ENCODE measurements around the gene KCTD11. TPM values are rescaled to one million over a fixed set of nuclear protein-coding genes. Genes with fewer than 3 reads are reported as not detected.
A peak's percentile ranks its signal among the peaks of the same experiment; 100 is the strongest.

Gene KCTD11
- total and polyA plus RNA-seq, 10 donors, result 5.4 to 12.0 (median 8.9) TPM

- 60 to 77% (median 67%) methylated on average over 1 to 10 of the region's 10 CpGs for WGBS, 5 donors
- peaks cover 27 to 68% (median 49%) of the 10 kb centered on the region in 6 donors for H3K4me1 ChIP-seq
- H3K9me3 ChIP-seq, result no peaks in the 10 kb centered on the region
- intact Hi-C loops (cut with DNase I; ENCODE audit: low total_unique reads), result loop anchor here (5.0 to 10.0 kb wide), 2 partner anchors 82 to 160 kb away; partner anchors contain the start of genes FGF11 and TMEM102
- H3K27ac ChIP-seq, result peak within 1 kb of the TSS in 4 of 8 donors; percentile 26 to 94 (median 33)
- TF ChIP-seq POLR2AphosphoS5 (IDR thresholded peaks at IDR 0.05), result peak in 1 of 3 donors; percentile 34
- peak in 1 of 11 experiments; percentile 20 for TF ChIP-seq CTCF (IDR thresholded peaks at IDR 0.05 in 8 of 11, conservative IDR thresholded peaks at IDR 0.05 in 3 of 11)
- TF ChIP-seq POLR2A (IDR thresholded peaks at IDR 0.05), result no peak
- H3K27me3 ChIP-seq (replicated peaks in 1 of 7), result no peaks in the 10 kb centered on the region
- DNase-seq, result no peak
- peak within 1 kb of the TSS in 1 of 8 donors; percentile 1 for H3K4me3 ChIP-seq
- H3K36me3 ChIP-seq, result peaks cover 0 to 11% (median 0%) of the 10 kb centered on the region in 6 donors
These were observed 3.1 kb downstream of the KCTD11 start, which contains the start of gene TMEM95 for GRCh38 chr17:7355053-7355452. TSS of gene TMEM95 (plus strand) at chr17:7355156. CDS start at chr17:7355205, 49 bp downstream.

- no peak for DNase-seq
- no peak for TF ChIP-seq POLR2A (IDR thresholded peaks at IDR 0.05)
- TF ChIP-seq CTCF (IDR thresholded peaks at IDR 0.05 in 8 of 11, conservative IDR thresholded peaks at IDR 0.05 in 3 of 11), result no peak
- TF ChIP-seq POLR2AphosphoS5 (IDR thresholded peaks at IDR 0.05), result no peak
- Histone ChIP-seq H3K4me3 (no peak overlapping the region), H3K27ac (peak overlapping the region in 3 of 8 donors; percentile 26 to 40 (median 34)), H3K4me1 (peaks cover 22 to 63% (median 44%) of the 10 kb centered on the region in 6 donors), H3K27me3 (replicated peaks in 1 of 7) (no peaks in the 10 kb centered on the region), H3K9me3 (no peaks in the 10 kb centered on the region), H3K36me3 (peaks cover 0 to 9% (median 0%) of the 10 kb centered on the region in 6 donors)
- intact Hi-C loops (cut with DNase I; ENCODE audit: low total_unique reads), result loop anchor here (5.0 to 10.0 kb wide), 2 partner anchors 82 to 159 kb away; partner anchors contain the start of genes FGF11 and TMEM102
- WGBS, 5 donors, result 78 to 88% (median 80%) methylated on average over 8 of the region's 8 CpGs
These were observed 3.6 kb downstream of the KCTD11 start for GRCh38 chr17:7355573-7355972.

GRCh38 chr17:7356072-7356549, 4.1 kb downstream of the KCTD11 start:
- no peaks in the 10 kb centered on the region for H3K9me3 ChIP-seq
- 10 to 31% (median 12%) methylated on average over 4 to 12 of the region's 12 CpGs for WGBS, 5 donors
- peak overlapping the region in 1 of 8 donors; percentile 1 for H3K4me3 ChIP-seq
- DNase-seq, result peak; percentile 96
- H3K27me3 ChIP-seq (replicated peaks in 1 of 7), result no peaks in the 10 kb centered on the region
- intact Hi-C loops (cut with DNase I; ENCODE audit: low total_unique reads), result loop anchor here (5.0 to 10.0 kb wide), 2 partner anchors 81 to 159 kb away; partner anchors contain the start of genes FGF11 and TMEM102
- no peak for TF ChIP-seq POLR2A (IDR thresholded peaks at IDR 0.05)
- peak; percentile 84 to 99 (median 95) for TF ChIP-seq CTCF (IDR thresholded peaks at IDR 0.05 in 8 of 11, conservative IDR thresholded peaks at IDR 0.05 in 3 of 11)
- TF ChIP-seq POLR2AphosphoS5 (IDR thresholded peaks at IDR 0.05), result peak; percentile 72 to 82 (median 74)
- peak overlapping the region in 7 of 8 donors; percentile 0 to 46 (median 26) for H3K27ac ChIP-seq
- peaks cover 17 to 58% (median 38%) of the 10 kb centered on the region in 6 donors for H3K4me1 ChIP-seq
- H3K36me3 ChIP-seq, result peaks cover 0 to 3% (median 0%) of the 10 kb centered on the region in 6 donors

- H3K9me3 ChIP-seq, result no peaks in the 10 kb centered on the region
- no peak for DNase-seq
- intact Hi-C loops (cut with DNase I; ENCODE audit: low total_unique reads), result loop anchor here (5.0 to 10.0 kb wide), 2 partner anchors 81 to 158 kb away; partner anchors contain the start of genes FGF11 and TMEM102
- no peaks in the 10 kb centered on the region for H3K36me3 ChIP-seq
- no peaks in the 10 kb centered on the region for H3K27me3 ChIP-seq (replicated peaks in 1 of 7)
- no peak for TF ChIP-seq POLR2A (IDR thresholded peaks at IDR 0.05)
- TF ChIP-seq CTCF (IDR thresholded peaks at IDR 0.05 in 8 of 11, conservative IDR thresholded peaks at IDR 0.05 in 3 of 11), result no peak
- TF ChIP-seq POLR2AphosphoS5 (IDR thresholded peaks at IDR 0.05), result no peak
- peaks cover 13 to 51% (median 32%) of the 10 kb centered on the region in 6 donors for H3K4me1 ChIP-seq
- 70 to 80% (median 77%) methylated on average over 8 of the region's 8 CpGs for WGBS, 5 donors
- H3K27ac ChIP-seq, result peak overlapping the region in 7 of 8 donors; percentile 0 to 46 (median 26)
- peak overlapping the region in 1 of 8 donors; percentile 1 for H3K4me3 ChIP-seq
These were observed 4.8 kb downstream of the KCTD11 start for GRCh38 chr17:7356756-7357155.
